Measurements from ENCODE around the gene RNF14.

RNF14 gene

GRCh38 chr5:141934099-141934844 is 34.6 kb upstream of the RNF14 start:
- no peaks in the 10 kb centered on the region for H3K4me1 ChIP-seq (ENCODE audit: insufficient read depth, low read length)

GRCh38 chr5:141935538-141935937 is 33.4 kb upstream of the RNF14 start:
- no peaks in the 10 kb centered on the region for H3K9me3 ChIP-seq (ENCODE audit: low read length)
- no peaks in the 10 kb centered on the region for H3K4me1 ChIP-seq (ENCODE audit: insufficient read depth, low read length)
- H3K9ac ChIP-seq (ENCODE audit: low read length) = no peak overlapping the region
- no peak overlapping the region for H3K4me3 ChIP-seq (ENCODE audit: low read depth in 1 of 2, low read length in 2 of 2)
- peaks cover 80% of the 10 kb centered on the region for H3K36me3 ChIP-seq (ENCODE audit: insufficient read depth, low read length)
- H3K27ac ChIP-seq (ENCODE audit: low read depth, low read length) = no peak overlapping the region
- H3K27me3 ChIP-seq (ENCODE audit: control insufficient read depth in 1 of 2, insufficient read depth in 2 of 2, low read length in 2 of 2) = no peaks in the 10 kb centered on the region

More at GRCh38 chr5:141934099-141934844, 34.6 kb upstream of the RNF14 start:
- no peaks in the 10 kb centered on the region for H3K27me3 ChIP-seq (ENCODE audit: control insufficient read depth in 1 of 2, insufficient read depth in 2 of 2, low read length in 2 of 2)
- peaks cover 86% of the 10 kb centered on the region for H3K36me3 ChIP-seq (ENCODE audit: insufficient read depth, low read length)
- H3K9ac ChIP-seq (ENCODE audit: low read length) = no peak overlapping the region
- no peak overlapping the region for H3K27ac ChIP-seq (ENCODE audit: low read depth, low read length)
- H3K9me3 ChIP-seq (ENCODE audit: low read length) = no peaks in the 10 kb centered on the region
- H3K4me3 ChIP-seq (ENCODE audit: low read depth in 1 of 2, low read length in 2 of 2) = no peak overlapping the region

DNA sequence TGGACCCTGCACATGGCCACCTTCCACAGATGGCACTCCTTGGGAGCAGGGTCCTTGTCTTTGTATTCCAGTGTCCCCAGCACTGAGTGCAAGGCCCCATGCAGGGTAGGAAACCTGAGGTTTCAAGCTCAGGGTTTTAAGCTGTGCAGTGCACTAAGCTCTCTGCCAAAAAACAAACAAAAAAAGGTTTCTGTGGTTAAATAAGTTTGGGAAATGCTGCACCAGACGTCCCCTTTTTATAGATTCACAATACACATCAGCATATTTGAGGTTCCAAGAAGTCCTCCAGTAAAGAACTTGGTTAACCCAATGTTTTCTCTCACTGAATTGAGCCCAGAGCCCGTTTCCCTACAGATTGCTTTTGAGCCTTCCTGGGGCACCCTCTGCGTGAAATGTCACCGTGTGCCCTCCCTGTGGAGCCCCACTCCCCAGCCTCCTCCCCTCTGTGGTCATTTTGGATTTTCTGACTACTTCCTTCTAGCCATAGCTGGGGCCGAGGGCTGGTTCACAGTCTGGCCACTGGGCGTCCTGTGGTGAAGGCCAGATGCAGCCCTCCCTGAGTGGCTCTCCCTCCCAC is 28.1 kb upstream of the RNF14 start:
- peaks cover 34% of the 10 kb centered on the region for H3K36me3 ChIP-seq (ENCODE audit: insufficient read depth, low read length)
- H3K4me1 ChIP-seq (ENCODE audit: insufficient read depth, low read length) = peaks cover 11% of the 10 kb centered on the region
- no peak overlapping the region for H3K9ac ChIP-seq (ENCODE audit: low read length)
- H3K4me3 ChIP-seq (ENCODE audit: low read depth in 1 of 2, low read length in 2 of 2) = no peak overlapping the region
- no peaks in the 10 kb centered on the region for H3K9me3 ChIP-seq (ENCODE audit: low read length)
- H3K27me3 ChIP-seq (ENCODE audit: control insufficient read depth in 1 of 2, insufficient read depth in 2 of 2, low read length in 2 of 2) = no peaks in the 10 kb centered on the region
- H3K27ac ChIP-seq (ENCODE audit: low read depth, low read length) = no peak overlapping the region

GRCh38 chr5:141941307-141941706 is 27.6 kb upstream of the RNF14 start:
- Histone ChIP-seq H3K9ac (ENCODE audit: low read length) (no peak overlapping the region), H3K9me3 (ENCODE audit: low read length) (no peaks in the 10 kb centered on the region), H3K36me3 (ENCODE audit: insufficient read depth, low read length) (peaks cover 29% of the 10 kb centered on the region), H3K27ac (ENCODE audit: low read depth, low read length) (no peak overlapping the region), H3K4me3 (ENCODE audit: low read depth in 1 of 2, low read length in 2 of 2) (no peak overlapping the region), H3K4me1 (ENCODE audit: insufficient read depth, low read length) (peaks cover 17% of the 10 kb centered on the region), H3K27me3 (ENCODE audit: control insufficient read depth in 1 of 2, insufficient read depth in 2 of 2, low read length in 2 of 2) (no peaks in the 10 kb centered on the region)

DNA sequence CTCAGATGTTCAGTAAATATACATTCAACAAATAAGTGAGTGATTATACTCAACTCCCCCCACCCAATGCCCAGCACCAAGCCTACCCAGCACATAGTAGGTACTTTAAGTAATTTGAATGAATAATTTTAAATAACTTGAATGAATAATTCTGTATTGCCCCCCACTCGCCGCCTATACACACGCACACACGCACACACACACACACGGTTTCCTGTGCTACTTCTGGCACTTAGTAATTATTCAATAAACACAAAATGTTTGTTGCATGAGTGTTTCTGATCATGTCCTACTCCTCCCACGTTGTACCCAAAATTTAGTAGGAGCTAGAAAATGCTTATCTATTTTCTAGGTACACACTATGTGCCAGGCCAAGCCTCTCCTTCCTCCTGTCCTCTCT is 27.1 kb upstream of the RNF14 start:
- Histone ChIP-seq H3K27me3 (ENCODE audit: control insufficient read depth in 1 of 2, insufficient read depth in 2 of 2, low read length in 2 of 2) (no peaks in the 10 kb centered on the region), H3K4me1 (ENCODE audit: insufficient read depth, low read length) (peaks cover 19% of the 10 kb centered on the region), H3K27ac (ENCODE audit: low read depth, low read length) (no peak overlapping the region), H3K4me3 (ENCODE audit: low read depth in 1 of 2, low read length in 2 of 2) (no peak overlapping the region), H3K36me3 (ENCODE audit: insufficient read depth, low read length) (peaks cover 24% of the 10 kb centered on the region), H3K9me3 (ENCODE audit: low read length) (no peaks in the 10 kb centered on the region), H3K9ac (ENCODE audit: low read length) (no peak overlapping the region)

DNA sequence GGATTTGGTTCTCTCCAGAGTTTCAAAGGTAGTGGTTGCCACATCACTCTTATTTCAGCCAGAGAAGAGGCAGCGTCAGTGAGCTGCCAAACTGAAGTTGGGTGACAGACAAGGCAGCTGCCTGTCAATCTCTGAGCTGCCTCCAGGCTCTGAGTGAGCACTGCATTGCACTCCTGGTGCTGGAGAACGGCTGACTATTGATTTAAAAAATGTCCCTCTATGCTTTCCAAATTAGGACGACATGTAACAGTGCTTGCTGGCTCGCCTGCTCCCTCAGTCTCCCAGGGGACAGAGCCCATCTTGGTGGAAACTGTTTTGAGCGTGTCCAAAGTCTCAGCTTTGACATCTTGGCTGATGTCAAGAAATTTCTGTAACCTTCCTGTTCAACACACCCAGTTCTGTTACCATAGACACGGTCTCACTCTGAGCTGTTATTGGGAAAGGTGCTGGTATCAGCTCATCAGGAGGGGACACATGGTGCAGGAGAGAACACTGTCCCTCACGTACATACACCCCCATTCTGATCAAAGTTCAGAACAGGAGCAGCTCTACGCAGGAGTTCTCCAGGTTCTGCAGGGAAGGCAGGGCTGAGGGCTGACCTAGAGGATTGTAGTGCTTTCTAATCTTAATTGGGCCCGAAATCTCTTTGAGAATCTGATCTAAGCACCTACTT is 26.6 kb upstream of the RNF14 start:
- Histone ChIP-seq H3K4me3 (ENCODE audit: low read depth in 1 of 2, low read length in 2 of 2) (no peak overlapping the region), H3K27ac (ENCODE audit: low read depth, low read length) (no peak overlapping the region), H3K9me3 (ENCODE audit: low read length) (no peaks in the 10 kb centered on the region), H3K27me3 (ENCODE audit: control insufficient read depth in 1 of 2, insufficient read depth in 2 of 2, low read length in 2 of 2) (no peaks in the 10 kb centered on the region), H3K9ac (ENCODE audit: low read length) (no peak overlapping the region), H3K4me1 (ENCODE audit: insufficient read depth, low read length) (peaks cover 19% of the 10 kb centered on the region), H3K36me3 (ENCODE audit: insufficient read depth, low read length) (peaks cover 19% of the 10 kb centered on the region)

GRCh38 chr5:141944076-141944475 is 24.8 kb upstream of the RNF14 start:
- Histone ChIP-seq H3K27ac (ENCODE audit: low read depth, low read length) (no peak overlapping the region), H3K36me3 (ENCODE audit: insufficient read depth, low read length) (peaks cover 8% of the 10 kb centered on the region), H3K4me3 (ENCODE audit: low read depth in 1 of 2, low read length in 2 of 2) (no peak overlapping the region), H3K4me1 (ENCODE audit: insufficient read depth, low read length) (peaks cover 19% of the 10 kb centered on the region), H3K9ac (ENCODE audit: low read length) (no peak overlapping the region), H3K27me3 (ENCODE audit: control insufficient read depth in 1 of 2, insufficient read depth in 2 of 2, low read length in 2 of 2) (no peaks in the 10 kb centered on the region), H3K9me3 (ENCODE audit: low read length) (no peaks in the 10 kb centered on the region)

DNA sequence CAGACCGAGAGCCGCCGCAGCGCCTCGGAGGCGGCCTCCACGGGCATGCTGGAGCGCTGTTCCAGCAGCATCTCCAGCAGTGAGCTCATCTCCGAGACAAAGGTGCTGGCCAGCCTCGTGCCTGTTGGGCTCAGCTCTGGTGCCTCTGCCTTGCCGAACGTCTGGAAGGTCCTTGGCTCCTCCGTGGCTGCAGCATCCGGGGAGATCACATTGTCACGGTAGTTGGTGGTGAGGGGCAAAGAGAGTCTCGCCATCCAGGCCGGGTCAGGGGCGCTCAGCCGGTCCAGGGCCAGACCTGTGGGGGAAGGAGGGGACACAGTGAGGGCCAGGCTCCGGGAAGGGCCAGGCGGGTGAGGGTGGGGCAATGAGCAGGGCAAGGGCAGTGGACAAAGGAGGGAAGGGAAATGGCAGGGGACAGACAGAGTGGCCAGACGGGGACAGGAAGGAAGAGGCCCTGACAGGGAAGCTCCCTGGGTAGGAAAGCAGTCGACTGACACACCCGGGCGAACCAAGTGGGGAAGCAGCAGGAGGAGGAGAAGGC is 23.3 kb upstream of the RNF14 start:
- Histone ChIP-seq H3K9ac (ENCODE audit: low read length) (no peak overlapping the region), H3K36me3 (ENCODE audit: insufficient read depth, low read length) (peaks cover 5% of the 10 kb centered on the region), H3K4me1 (ENCODE audit: insufficient read depth, low read length) (peaks cover 19% of the 10 kb centered on the region), H3K27ac (ENCODE audit: low read depth, low read length) (no peak overlapping the region), H3K9me3 (ENCODE audit: low read length) (no peaks in the 10 kb centered on the region), H3K4me3 (ENCODE audit: low read depth in 1 of 2, low read length in 2 of 2) (no peak overlapping the region), H3K27me3 (ENCODE audit: control insufficient read depth in 1 of 2, insufficient read depth in 2 of 2, low read length in 2 of 2) (no peaks in the 10 kb centered on the region)

DNA sequence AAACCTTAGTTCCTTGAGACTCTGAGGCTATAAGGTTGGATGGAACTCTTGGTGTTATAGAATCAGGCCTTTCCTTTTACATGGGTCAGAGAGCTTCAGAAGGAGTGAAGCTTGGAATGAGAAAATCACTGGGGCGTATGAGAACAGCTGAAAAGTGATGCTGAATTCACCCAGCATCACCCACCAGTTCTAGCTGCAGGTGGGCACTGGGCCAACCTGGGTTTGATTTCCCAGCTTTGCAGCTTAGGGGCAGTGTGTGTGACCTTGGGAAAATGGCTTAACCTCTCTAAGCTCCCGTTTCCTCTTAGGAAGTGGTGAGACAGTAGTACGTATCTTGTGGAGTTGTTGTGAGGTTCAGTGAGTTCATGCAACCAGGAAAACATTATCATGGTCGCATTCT is 21.6 kb upstream of the RNF14 start:
- Histone ChIP-seq H3K36me3 (ENCODE audit: insufficient read depth, low read length) (peaks cover 12% of the 10 kb centered on the region), H3K27me3 (ENCODE audit: control insufficient read depth in 1 of 2, insufficient read depth in 2 of 2, low read length in 2 of 2) (no peaks in the 10 kb centered on the region), H3K9ac (ENCODE audit: low read length) (no peak overlapping the region), H3K4me3 (ENCODE audit: low read depth in 1 of 2, low read length in 2 of 2) (no peak overlapping the region), H3K4me1 (ENCODE audit: insufficient read depth, low read length) (peaks cover 19% of the 10 kb centered on the region), H3K9me3 (ENCODE audit: low read length) (no peaks in the 10 kb centered on the region), H3K27ac (ENCODE audit: low read depth, low read length) (no peak overlapping the region)

GRCh38 chr5:141948812-141949211 is 20.1 kb upstream of the RNF14 start:
- Histone ChIP-seq H3K27ac (ENCODE audit: low read depth, low read length) (no peak overlapping the region), H3K4me3 (ENCODE audit: low read depth in 1 of 2, low read length in 2 of 2) (no peak overlapping the region), H3K27me3 (ENCODE audit: control insufficient read depth in 1 of 2, insufficient read depth in 2 of 2, low read length in 2 of 2) (no peaks in the 10 kb centered on the region), H3K4me1 (ENCODE audit: insufficient read depth, low read length) (peaks cover 19% of the 10 kb centered on the region), H3K9ac (ENCODE audit: low read length) (no peak overlapping the region), H3K36me3 (ENCODE audit: insufficient read depth, low read length) (peaks cover 12% of the 10 kb centered on the region), H3K9me3 (ENCODE audit: low read length) (no peaks in the 10 kb centered on the region)

DNA sequence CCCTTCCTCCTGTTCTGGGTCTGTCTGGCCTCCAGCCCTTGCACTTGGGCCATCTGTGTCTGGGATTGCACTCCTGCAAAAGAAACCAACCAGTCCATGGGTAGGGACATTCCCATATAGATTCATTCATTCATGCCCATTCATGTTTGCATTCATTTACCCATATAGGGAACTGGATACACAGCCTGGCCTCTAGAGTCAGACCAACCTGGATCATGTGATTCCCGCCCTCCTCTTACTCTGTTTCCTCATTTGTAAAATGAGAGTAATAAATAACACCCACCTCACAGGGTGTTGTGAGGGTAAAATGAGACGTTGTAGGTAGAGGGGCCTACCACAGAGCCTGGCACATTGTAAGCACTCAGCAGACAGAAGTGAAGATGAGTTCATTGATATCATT is 19.4 kb upstream of the RNF14 start:
- peaks cover 17% of the 10 kb centered on the region for H3K4me1 ChIP-seq (ENCODE audit: insufficient read depth, low read length)
- no peak overlapping the region for H3K4me3 ChIP-seq (ENCODE audit: low read depth in 1 of 2, low read length in 2 of 2)
- H3K9ac ChIP-seq (ENCODE audit: low read length) = no peak overlapping the region
- H3K9me3 ChIP-seq (ENCODE audit: low read length) = no peaks in the 10 kb centered on the region
- H3K36me3 ChIP-seq (ENCODE audit: insufficient read depth, low read length) = peaks cover 12% of the 10 kb centered on the region
- H3K27ac ChIP-seq (ENCODE audit: low read depth, low read length) = no peak overlapping the region
- H3K27me3 ChIP-seq (ENCODE audit: control insufficient read depth in 1 of 2, insufficient read depth in 2 of 2, low read length in 2 of 2) = no peaks in the 10 kb centered on the region
